ENCODE measurements around the gene NELL2.

Gene NELL2

GRCh38 chr12:44525806-44526654 lies 350.1 kb downstream of the NELL2 start:
- DNase-seq = no peak

- no peak for DNase-seq
Measured at GRCh38 chr12:44523828-44524227, 352.3 kb downstream of the NELL2 start.

GRCh38 chr12:44521702-44522101 lies 354.4 kb downstream of the NELL2 start:
- DNase-seq = no peak

GRCh38 chr12:44519931-44520330 lies 356.2 kb downstream of the NELL2 start:
- no peak for DNase-seq

- no peak for DNase-seq
Measured at GRCh38 chr12:44511289-44511688, 364.8 kb downstream of the NELL2 start.

GRCh38 chr12:44510510-44510909 lies 365.6 kb downstream of the NELL2 start:
- no peak for DNase-seq

- no peak for DNase-seq
Measured at GRCh38 chr12:44510076-44510475, 366.0 kb downstream of the NELL2 start.

- no peak for DNase-seq
Measured at GRCh38 chr12:44509471-44509870, 366.6 kb downstream of the NELL2 start.

- no peak for DNase-seq
Measured at GRCh38 chr12:44507461-44507860, 368.7 kb downstream of the NELL2 start.

GRCh38 chr12:44504799-44505198 lies 371.3 kb downstream of the NELL2 start:
- no peak for DNase-seq

GRCh38 chr12:44503329-44503728 lies 372.8 kb downstream of the NELL2 start:
- DNase-seq = no peak

GRCh38 chr12:44502681-44503080 lies 373.4 kb downstream of the NELL2 start:
- DNase-seq = no peak

GRCh38 chr12:44500423-44500822 lies 375.7 kb downstream of the NELL2 start:
- no peak for DNase-seq

GRCh38 chr12:44497044-44497443 lies 379.1 kb downstream of the NELL2 start:
- DNase-seq = no peak

- DNase-seq = no peak
Measured at GRCh38 chr12:44490181-44490580, 385.9 kb downstream of the NELL2 start.

- DNase-seq = no peak
Measured at GRCh38 chr12:44488180-44488579, 387.9 kb downstream of the NELL2 start.

- no peak for DNase-seq
Measured at GRCh38 chr12:44484862-44485261, 391.3 kb downstream of the NELL2 start.

- DNase-seq = no peak
Measured at GRCh38 chr12:44477331-44477980, 398.7 kb downstream of the NELL2 start.

GRCh38 chr12:44476683-44477082 lies 399.4 kb downstream of the NELL2 start:
- no peak for DNase-seq

- no peak for DNase-seq
Measured at GRCh38 chr12:44465139-44465538, 411.0 kb downstream of the NELL2 start.

GRCh38 chr12:44464180-44464579 lies 411.9 kb downstream of the NELL2 start:
- no peak for DNase-seq

- DNase-seq = no peak
Measured at GRCh38 chr12:44462729-44463128, 413.4 kb downstream of the NELL2 start.

- DNase-seq = no peak
Measured at GRCh38 chr12:44460261-44460660, 415.9 kb downstream of the NELL2 start.

GRCh38 chr12:44459569-44459968 lies 416.5 kb downstream of the NELL2 start:
- DNase-seq = no peak

All from activated CD8-positive, alpha-beta memory T cell treated with anti-CD3 and anti-CD28 coated beads, Interleukin-2, amount 50 U/mL, for 4 hours (primary cell).